GM18951 (cell line): ENCODE results near the gene MGAT4D.
A peak's percentile ranks its signal among the peaks of the same experiment; 100 is the strongest.
"Not testable (repeated sequence)": the region's sequence is repeated elsewhere in the genome, so short reads cannot be mapped to it uniquely, and the experiment has no call there.

Experiments
- POLR2A ChIP-seq: IDR thresholded peaks from 4 replicates; pipeline ENCODE4 v1.6.1; 2011; ENCODE audit warnings: mild to moderate bottlenecking; ENCODE audit not compliant: insufficient read length, insufficient read depth; ENCODE audit errors: extremely low read depth
- in situ Hi-C: fragments of 300-500 bp; cut with MboI; formaldehyde crosslinking; loops from one replicate; pipeline ENCODE4 v1.12.0; 2022; ENCODE audit warnings: low sequenced_read_pairs, mixed read lengths, inconsistent platforms; ENCODE audit not compliant: unreplicated experiment

Gene MGAT4D

DNA sequence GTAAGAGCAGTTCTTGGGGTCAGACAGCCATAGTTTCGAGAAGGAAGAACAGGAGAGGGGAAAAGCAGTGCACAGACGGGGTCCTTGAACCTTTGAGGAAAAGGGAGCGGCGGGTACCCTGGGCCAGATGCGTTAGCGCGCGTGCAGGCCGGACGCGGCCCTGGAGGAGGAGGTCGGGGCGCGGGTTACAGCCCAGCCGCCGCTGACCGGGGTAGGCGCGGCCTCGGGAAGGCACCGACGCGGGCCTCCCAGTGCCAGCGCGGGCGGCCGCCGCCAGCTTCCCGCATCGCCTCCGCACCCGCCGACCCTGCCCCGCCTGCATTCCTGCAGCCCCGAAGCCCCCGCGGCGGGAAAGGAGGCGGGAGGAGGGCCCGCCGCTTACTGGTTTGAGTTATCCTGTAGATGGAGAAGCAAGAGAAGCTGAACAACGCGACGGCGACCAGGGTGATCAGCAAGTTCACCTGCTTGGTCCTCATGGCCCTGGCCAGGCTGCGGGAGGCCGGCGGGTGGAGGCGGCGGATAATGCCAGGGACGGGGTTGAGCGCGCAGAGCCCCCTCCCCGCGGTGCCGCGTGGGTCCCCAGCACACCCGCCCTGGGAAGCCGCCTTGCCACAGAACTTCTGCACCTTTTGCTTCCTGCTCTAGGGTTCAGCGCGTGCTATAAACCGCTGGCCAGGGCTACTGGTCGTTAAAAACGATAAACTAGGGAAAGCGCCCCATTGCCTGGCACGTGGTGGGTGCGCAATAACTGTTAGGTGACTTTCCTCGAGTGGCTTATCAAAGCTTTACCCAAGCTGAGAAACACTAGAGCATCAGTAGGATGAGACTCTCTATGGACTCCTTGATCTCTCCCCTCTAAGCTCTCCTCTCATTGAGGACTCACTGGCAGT is at the start of gene MGAT4D:
Gene MGAT4D, minus strand, starts transcription at position 547 of the 890 bp plus-strand sequence. Its CDS starts 71 bp downstream, at position 476.
- in situ Hi-C loops = no loop called here
- TF ChIP-seq POLR2A = no peak

DNA sequence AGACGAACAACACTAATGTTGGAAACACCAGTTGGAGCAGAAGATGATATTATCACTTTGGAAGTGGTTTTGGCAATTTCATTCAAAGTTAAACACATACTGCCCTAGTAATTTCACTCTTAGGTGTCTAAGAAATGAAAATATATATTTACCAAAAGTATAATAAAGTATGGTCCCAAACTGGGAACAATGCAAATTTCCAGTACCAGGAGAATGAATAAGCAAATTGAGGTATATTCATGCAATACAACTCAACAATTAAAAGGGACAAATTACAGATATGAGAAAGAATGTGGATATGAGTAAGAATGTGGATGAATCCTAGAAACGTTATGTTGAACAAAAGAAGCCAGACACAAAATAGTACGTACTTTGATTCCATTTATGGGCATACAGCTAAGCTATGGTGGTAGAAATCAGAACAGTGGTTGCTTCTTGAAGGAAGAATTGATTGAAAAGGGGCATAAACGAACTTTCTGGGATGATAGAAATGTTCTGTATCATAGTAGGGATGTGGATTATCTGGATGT is 35.9 kb upstream of the MGAT4D start:
- no peak for TF ChIP-seq POLR2A
- in situ Hi-C loops = no loop called here

DNA sequence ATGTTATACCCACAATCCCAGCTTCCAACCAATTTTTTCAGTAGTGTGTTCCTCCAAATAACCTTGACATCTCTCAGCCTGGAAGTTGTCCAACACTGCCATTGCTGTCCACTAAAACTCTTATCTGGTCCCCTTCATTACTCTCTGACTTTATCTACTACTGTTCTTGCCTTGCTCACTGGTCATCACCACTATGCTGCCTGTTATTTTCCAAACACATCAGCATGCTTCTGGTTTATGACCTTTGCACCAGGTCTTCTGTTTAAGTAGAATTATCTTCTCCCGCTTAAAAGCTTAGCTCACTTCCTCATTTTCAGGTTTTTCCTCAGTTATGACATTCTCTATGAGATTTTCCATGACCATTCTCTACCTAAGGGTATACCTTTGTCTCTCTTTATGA is 31.3 kb upstream of the MGAT4D start:
- TF ChIP-seq POLR2A = no peak
- in situ Hi-C loops = no loop called here

DNA sequence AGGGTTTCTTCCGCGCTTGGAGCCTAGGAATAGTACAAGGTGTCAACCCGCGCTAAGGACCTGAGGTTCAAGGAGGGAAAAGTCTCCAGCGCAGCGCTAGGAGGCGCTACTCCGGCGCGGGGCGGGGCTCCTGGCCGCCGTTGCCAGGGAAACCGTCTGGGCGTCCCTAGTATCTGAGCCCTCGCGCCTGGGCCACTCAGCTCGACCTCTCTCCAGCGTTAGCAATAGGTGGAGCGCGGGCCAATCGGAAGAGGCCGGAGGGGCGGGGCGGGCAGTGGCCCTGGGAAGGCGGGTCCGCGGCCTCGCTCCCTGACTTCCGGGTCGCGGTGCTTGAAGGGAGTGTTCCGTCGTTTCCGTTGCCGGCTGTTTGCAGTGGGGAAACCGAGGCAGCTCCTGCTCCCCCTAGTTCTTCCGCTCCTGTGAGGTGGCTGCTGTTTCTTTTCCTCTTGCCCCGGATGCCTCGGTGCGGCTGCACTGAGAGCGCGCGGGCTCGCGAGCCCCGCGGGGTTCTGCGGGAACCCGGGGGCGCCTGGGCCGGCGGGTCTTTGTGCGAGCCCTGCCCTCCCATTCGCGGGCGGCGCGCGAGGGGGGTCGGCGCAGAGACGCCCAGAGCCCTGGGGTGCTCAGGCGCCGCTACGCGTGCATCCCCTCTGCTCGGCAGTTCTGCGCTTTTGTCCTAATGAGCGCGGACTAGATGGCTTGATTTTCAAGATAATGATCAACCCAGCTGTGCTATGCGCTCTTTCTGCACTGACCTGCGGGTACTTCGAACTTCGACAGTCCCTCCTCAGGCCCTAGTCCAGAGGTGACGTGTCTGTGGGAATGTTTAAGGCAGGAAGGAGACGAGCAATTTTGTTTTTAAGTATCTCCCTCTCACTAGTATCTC is 26.0 kb upstream of the MGAT4D start, which contains the start of gene ELMOD2:
Gene ELMOD2, plus strand, starts transcription at position 312 of the 886 bp plus-strand sequence. CDS start 1,261 bp downstream, outside the sequence.
- peak; percentile 89 for TF ChIP-seq POLR2A
- in situ Hi-C loops = no loop called here

DNA sequence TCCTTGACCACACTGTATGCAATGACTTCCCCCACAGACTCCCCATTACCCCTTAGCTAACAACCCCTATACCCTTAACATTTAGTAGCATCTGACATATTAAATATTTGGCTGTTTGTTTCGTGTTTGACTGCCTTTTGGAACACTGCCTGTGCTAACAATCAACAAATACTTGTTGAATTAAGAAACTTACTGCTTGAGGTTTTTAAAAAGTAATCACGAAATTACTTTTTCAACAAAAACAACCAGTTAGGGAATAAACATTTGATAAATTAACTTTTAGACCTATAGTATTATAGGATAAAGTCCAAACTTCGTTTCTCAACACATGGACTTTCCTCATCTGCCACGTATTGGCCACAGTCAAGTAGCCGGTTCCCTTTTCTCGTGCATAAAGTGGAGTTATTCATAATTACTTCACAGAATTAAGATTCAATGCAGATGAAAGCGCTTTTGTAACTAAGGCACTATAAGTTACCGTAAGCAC is 25.3 kb upstream of the MGAT4D start:
- in situ Hi-C loops = no loop called here
- no peak for TF ChIP-seq POLR2A

DNA sequence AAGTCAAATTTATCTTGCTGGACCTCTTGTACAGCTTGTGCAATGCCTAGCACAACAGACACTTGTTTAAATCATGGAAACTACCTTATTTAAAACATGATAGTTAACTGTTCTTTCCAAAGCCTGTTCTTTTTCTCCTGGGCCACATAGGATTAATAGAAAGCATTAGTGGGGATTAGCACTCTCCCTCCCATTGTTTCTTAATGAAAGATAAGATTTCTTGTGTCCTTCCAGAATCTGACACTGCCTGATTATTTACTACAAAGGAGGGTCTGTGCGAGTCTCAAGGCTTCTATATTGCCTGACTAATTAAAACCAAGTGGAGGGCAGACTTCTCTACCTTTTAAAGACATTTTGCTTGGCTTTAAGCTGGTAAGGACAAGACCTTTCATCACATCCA is 17.3 kb upstream of the MGAT4D start:
- in situ Hi-C loops = no loop called here
- no peak for TF ChIP-seq POLR2A

DNA sequence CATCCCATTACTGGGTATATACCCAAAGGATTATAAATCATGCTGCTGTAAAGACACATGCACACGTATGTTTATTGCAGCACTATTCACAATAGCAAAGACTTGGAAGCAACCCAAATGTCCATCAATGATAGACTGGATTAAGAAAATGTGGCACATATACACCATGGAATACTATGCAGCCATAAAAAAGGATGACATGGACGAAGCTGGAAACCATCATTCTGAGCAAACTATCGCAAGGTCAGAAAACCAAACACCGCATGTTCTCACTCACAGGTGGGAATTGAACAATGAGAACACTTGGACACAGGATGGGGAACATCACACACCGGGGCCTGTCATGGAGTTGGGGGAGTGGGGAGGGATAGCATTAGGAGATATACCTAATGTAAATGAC is 15.7 kb upstream of the MGAT4D start:
- in situ Hi-C loops = not testable (repeated sequence)

DNA sequence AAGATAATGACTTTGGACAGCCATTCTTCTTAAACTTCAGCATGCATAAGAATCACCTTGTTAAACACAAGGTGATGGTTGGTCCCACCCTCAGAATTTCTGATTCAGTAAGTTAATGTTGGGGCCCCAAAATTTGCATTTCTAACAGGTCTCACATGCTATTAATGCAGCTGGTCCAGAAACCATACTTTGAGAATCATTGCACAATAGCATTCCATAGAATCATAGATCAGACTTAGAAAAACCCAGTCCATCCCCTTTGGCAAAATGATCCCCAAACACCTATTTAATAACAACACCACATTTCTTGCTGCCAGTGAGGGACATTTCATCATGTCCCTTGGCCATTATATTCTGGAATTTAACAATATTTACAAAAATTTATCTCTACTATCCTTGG is 6.2 kb upstream of the MGAT4D start:
- TF ChIP-seq POLR2A = no peak
- in situ Hi-C loops = no loop called here

DNA sequence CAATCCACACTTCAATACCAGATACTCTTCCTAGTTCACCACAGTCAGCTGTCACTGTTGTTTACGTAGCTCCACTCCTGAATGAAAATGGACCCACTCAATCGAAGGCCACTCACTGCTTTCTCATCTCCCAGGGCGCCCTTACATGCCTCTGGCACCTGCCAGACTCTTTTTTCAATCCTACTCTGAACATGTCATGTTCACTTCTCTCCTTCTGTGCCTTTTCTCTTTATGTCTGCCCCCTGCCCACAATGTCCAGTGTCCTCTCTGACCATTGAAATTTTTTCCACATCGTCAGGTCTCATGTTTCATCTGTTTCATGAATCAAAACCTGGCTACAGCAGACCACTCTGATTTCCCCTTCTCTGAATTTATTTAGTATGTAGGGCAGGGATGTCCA is 1.3 kb upstream of the MGAT4D start:
- TF ChIP-seq POLR2A = no peak
- in situ Hi-C loops = no loop called here

DNA sequence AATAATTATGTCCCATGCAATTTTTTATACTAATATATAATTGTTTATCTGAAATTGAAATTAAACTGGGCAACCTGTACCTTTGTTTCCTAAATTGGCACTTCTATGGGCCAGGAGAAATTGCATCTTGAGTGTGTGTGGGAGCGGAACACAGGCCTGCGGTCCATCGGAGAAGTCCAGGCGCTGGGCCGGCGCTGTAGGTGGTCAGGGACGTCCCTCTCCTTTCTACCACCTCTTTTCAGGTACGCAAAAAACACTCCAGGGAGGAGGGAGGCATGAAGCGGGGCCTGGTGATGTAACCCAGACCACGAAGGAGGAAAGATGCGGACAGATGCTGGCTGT is 717 bp downstream of the MGAT4D start:
- TF ChIP-seq POLR2A = no peak
- in situ Hi-C loops = no loop called here

DNA sequence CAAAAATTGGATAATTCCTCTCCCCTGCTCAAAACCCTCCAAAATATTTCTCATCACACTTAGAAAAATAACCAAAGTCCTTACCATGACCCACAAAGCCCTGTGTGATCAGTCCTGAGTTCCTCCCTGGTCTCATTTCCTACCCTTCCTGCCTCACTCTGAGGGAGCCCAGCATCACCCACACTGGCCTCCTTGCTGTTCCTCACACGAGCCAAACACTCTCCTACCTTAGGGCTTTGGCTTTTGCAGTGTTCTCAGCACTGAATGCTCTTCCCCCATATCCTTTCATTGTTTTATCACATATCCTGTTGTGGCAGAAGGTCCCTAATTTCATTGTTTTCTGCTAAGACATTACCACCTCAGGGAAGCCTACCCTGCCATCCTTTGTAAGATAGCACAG is 12.2 kb downstream of the MGAT4D start:
- TF ChIP-seq POLR2A = no peak
- in situ Hi-C loops = no loop called here

DNA sequence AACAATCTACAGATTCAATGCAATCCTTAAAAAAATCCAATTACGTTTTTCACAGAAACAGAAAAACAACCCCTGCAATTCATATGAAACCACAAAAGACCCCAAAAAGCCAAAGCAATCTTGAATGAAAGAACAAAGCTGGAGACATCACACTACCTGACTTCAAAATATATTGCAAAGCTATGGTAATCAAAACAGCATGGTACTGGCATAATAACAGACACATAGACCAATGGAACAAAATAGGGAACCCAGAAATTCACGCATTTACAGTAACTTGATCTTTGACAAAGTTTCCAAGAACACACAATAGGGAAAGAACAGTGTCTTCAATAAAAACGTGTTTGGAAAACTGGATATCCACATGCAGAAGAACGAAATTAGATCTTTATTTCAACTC is 14.6 kb downstream of the MGAT4D start:
- in situ Hi-C loops = no loop called here
- TF ChIP-seq POLR2A = no peak

DNA sequence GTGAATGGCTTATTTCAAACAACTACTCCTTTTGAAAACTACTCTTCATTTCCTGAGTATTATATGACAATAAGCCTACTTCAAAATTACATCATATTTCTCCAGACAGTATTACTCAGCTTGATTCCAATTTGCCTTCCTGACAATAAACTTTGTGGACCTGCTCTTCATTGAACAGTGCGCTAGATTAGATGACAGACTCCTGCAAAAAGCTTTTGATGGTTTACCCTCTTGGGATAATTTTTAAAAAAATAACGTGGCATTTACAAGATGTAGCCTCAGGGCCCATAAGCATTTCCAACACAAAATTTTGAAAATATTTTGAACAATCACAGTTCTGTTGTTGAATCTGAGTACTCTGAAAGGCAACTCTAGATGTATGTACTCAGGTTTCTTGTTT is 25.9 kb downstream of the MGAT4D start:
- in situ Hi-C loops = no loop called here
- TF ChIP-seq POLR2A = no peak
